ENCODE results near the gene CLDN7.

DNA sequence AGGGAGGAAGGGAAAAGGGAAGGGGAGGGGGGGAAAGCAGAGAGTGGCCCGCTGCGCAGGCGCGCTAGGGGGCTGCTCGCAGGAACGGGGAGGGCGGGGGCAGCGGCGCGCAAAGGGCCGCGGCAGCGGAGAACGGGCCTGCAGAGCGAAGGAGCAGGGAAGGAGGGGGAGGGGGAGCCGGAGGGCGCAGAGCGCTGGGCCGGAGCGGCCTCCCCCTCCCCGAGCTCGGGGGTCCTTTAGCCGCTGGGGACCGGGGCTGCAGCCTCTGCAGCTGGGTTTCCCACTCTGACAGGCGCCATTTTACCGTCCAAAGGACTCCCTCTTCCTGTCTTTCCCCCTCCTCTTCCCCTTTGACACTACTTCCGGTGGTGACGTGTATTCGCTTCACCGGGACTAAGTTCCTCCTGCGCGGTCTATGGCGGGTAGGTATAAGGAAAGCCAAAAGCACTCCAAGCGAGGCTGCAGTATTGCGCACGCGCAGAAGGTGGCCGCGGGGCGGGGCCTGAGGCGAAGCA is 10.6 kb downstream of the CLDN7 start, which contains the start of gene CTDNEP1:
- TF ChIP-seq, protein P1, sequence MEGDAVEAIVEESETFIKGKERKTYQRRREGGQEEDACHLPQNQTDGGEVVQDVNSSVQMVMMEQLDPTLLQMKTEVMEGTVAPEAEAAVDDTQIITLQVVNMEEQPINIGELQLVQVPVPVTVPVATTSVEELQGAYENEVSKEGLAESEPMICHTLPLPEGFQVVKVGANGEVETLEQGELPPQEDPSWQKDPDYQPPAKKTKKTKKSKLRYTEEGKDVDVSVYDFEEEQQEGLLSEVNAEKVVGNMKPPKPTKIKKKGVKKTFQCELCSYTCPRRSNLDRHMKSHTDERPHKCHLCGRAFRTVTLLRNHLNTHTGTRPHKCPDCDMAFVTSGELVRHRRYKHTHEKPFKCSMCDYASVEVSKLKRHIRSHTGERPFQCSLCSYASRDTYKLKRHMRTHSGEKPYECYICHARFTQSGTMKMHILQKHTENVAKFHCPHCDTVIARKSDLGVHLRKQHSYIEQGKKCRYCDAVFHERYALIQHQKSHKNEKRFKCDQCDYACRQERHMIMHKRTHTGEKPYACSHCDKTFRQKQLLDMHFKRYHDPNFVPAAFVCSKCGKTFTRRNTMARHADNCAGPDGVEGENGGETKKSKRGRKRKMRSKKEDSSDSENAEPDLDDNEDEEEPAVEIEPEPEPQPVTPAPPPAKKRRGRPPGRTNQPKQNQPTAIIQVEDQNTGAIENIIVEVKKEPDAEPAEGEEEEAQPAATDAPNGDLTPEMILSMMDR (IDR thresholded peaks at IDR 0.05) = no peak
- TF ChIP-seq EP300 (IDR thresholded peaks at IDR 0.05) = no peak
- TF ChIP-seq POLR2A (IDR thresholded peaks at IDR 0.05) = no peak
